ENCODE data around the gene MYLK. TPM values are rescaled to one million over a fixed set of nuclear protein-coding genes. Genes with fewer than 3 reads are reported as not detected.
"Not testable (repeated sequence)": the region's sequence is repeated elsewhere in the genome, so short reads cannot be mapped to it uniquely, and the experiment has no call there.

Gene MYLK
- total RNA-seq, 1 donor from 2014 or later = 0.16 TPM

- Mint-ChIP-seq H3K27ac (no peak overlapping the region), H3K4me1 (ENCODE audit: low read depth) (no peaks in the 10 kb centered on the region), H3K4me3 (ENCODE audit: low read depth) (no peak overlapping the region), H3K36me3 (ENCODE audit: low read depth) (no peaks in the 10 kb centered on the region), H3K9me3 (no peaks in the 10 kb centered on the region), H3K27me3 (ENCODE audit: low read depth) (peaks cover 5% of the 10 kb centered on the region)
- no peak for DNase-seq (ENCODE audit: low spot score)
- intact Hi-C loops (cut with micrococcal nuclease) = no loop called here
These were observed 159.8 kb downstream of the MYLK start for GRCh38 chr3:123724306-123724705.

DNA sequence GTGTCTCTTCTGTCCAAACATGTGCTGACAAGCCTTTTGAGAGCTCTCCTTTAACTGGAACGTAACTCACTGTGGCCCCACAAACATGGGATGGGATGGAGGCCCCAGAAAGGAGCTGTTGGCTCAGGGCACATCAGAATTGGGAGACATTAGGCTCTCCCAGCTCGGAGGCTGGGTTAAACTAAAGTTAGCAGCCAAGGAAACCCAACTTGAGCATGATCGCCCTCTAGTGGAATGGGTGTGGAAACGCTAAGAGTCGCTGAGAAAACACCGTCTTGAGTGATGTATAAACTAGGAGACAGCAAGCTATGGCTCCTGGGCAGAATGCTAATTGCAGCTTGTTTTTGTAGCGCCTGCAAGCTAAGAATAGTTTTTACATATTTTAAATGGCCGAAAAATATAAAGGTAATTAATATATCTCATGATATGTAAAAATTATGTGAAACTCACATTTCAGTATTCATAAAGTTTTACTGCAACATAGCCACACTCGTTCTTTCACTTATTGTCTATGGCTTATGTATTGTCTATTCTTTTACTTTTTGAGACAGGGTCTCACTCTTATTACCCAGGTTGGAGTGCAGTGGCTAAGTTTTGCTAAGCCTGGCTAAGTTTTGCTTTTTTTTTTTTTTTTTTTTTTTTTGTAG, 160.5 kb downstream of the MYLK start:
- Mint-ChIP-seq H3K4me1 (ENCODE audit: low read depth) (no peaks in the 10 kb centered on the region), H3K27ac (no peak overlapping the region), H3K36me3 (ENCODE audit: low read depth) (no peaks in the 10 kb centered on the region), H3K4me3 (ENCODE audit: low read depth) (no peak overlapping the region), H3K9me3 (no peaks in the 10 kb centered on the region), H3K27me3 (ENCODE audit: low read depth) (peaks cover 5% of the 10 kb centered on the region)
- DNase-seq (ENCODE audit: low spot score) = peak; percentile 39
- intact Hi-C loops (cut with micrococcal nuclease) = loop anchor here (1.0 kb wide), 1 partner anchor 81 kb away; no protein-coding TSS in a partner anchor

GRCh38 chr3:123723070-123723469, 161.1 kb downstream of the MYLK start:
- H3K36me3 Mint-ChIP-seq (ENCODE audit: low read depth) = no peaks in the 10 kb centered on the region
- no peak overlapping the region for H3K27ac Mint-ChIP-seq
- DNase-seq (ENCODE audit: low spot score) = no peak
- intact Hi-C loops (cut with micrococcal nuclease) = loop anchor here (1.0 kb wide), 1 partner anchor 81 kb away; no protein-coding TSS in a partner anchor
- no peaks in the 10 kb centered on the region for H3K9me3 Mint-ChIP-seq
- no peak overlapping the region for H3K4me3 Mint-ChIP-seq (ENCODE audit: low read depth)
- H3K4me1 Mint-ChIP-seq (ENCODE audit: low read depth) = no peaks in the 10 kb centered on the region
- H3K27me3 Mint-ChIP-seq (ENCODE audit: low read depth) = peaks cover 5% of the 10 kb centered on the region

DNA sequence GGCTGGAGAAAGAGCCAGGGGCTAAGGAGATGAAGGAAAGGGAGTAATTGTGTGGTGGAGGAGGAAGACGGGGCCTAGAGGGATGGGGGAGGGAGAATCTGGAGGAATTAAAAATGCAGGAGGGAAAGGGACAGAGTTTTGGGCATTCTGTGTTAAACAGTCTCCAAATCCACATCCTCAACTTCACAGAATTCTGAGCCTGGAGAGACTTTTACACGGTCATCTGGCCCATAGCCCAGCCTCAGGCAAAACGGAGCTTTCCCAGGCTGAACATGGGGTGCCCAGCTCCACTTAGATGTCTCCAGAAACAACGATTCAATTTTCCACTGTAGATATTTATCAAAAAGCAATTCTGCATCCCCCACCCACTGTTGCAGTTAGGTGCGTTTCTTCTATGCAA, 161.7 kb downstream of the MYLK start:
- Mint-ChIP-seq H3K9me3 (no peaks in the 10 kb centered on the region), H3K4me3 (ENCODE audit: low read depth) (no peak overlapping the region), H3K27me3 (ENCODE audit: low read depth) (peaks cover 3% of the 10 kb centered on the region), H3K27ac (no peak overlapping the region), H3K4me1 (ENCODE audit: low read depth) (no peaks in the 10 kb centered on the region), H3K36me3 (ENCODE audit: low read depth) (no peaks in the 10 kb centered on the region)
- no peak for DNase-seq (ENCODE audit: low spot score)
- intact Hi-C loops (cut with micrococcal nuclease) = no loop called here

DNA sequence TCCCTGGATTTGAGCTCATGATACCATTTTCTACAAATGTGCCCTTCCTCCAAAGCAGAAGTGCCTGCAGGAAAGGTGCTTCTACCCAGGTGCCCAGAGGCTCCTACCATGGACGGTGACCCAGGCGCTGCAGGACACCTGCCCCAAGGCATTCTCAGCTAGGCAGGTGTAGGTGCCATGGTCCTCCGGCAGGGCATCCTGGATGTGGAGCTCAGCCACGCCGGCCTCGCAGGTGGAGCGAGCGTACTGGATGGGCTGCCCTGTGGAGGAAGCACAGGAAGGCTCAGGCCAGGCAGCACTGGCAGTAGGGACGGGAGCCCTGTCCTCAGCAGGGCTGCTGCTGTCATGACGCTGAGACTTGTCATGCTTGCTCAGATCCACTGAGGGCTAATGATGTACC, 162.1 kb downstream of the MYLK start:
- no peak for DNase-seq (ENCODE audit: low spot score)
- H3K27ac Mint-ChIP-seq = no peak overlapping the region
- H3K4me1 Mint-ChIP-seq (ENCODE audit: low read depth) = no peaks in the 10 kb centered on the region
- no peaks in the 10 kb centered on the region for H3K9me3 Mint-ChIP-seq
- no peaks in the 10 kb centered on the region for H3K36me3 Mint-ChIP-seq (ENCODE audit: low read depth)
- H3K27me3 Mint-ChIP-seq (ENCODE audit: low read depth) = peaks cover 1% of the 10 kb centered on the region
- no peak overlapping the region for H3K4me3 Mint-ChIP-seq (ENCODE audit: low read depth)
- intact Hi-C loops (cut with micrococcal nuclease) = no loop called here

GRCh38 chr3:123721095-123721689, 162.9 kb downstream of the MYLK start:
- H3K4me3 Mint-ChIP-seq (ENCODE audit: low read depth); H3K36me3 Mint-ChIP-seq (ENCODE audit: low read depth); DNase-seq (ENCODE audit: low spot score); intact Hi-C loops (cut with micrococcal nuclease); H3K9me3 Mint-ChIP-seq; H3K27me3 Mint-ChIP-seq (ENCODE audit: low read depth); H3K27ac Mint-ChIP-seq; H3K4me1 Mint-ChIP-seq (ENCODE audit: low read depth): not testable (repeated sequence)

- no peaks in the 10 kb centered on the region for H3K9me3 Mint-ChIP-seq
- H3K36me3 Mint-ChIP-seq (ENCODE audit: low read depth) = no peaks in the 10 kb centered on the region
- DNase-seq (ENCODE audit: low spot score) = no peak
- H3K4me1 Mint-ChIP-seq (ENCODE audit: low read depth) = no peaks in the 10 kb centered on the region
- intact Hi-C loops (cut with micrococcal nuclease) = no loop called here
- no peak overlapping the region for H3K27ac Mint-ChIP-seq
- no peak overlapping the region for H3K4me3 Mint-ChIP-seq (ENCODE audit: low read depth)
- peaks cover 3% of the 10 kb centered on the region for H3K27me3 Mint-ChIP-seq (ENCODE audit: low read depth)
These were observed 163.5 kb downstream of the MYLK start for GRCh38 chr3:123720638-123721037.

DNA sequence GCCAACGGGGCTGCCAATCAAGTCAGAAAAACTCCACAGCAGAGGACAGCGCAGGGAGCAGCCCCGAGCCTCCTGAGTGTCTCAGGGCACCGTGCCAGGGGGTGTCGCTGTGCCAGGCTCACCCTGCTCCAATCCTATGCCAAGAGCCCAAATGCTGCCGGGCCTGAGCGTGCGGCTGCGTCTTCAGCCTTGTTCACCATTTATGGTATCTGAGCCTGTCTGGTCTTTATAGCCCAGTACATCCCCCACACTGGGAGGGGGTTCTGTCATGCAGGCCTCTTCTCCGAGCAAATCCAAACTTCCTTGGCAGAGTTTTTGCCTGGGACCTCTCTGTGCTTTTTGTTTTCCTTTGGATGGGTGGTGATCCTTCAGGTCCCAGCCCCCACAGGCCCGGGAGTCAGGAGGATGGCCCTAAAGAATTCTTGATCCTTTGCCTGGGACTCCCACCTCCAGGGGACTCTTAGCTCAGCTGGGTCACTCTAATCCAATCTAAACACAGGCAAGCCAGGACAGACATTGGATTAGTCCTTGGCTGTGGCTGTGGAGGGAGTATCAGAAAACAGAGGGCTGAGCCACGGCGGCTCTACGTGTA, 164.2 kb downstream of the MYLK start:
- intact Hi-C loops (cut with micrococcal nuclease) = no loop called here
- no peak for DNase-seq (ENCODE audit: low spot score)
- H3K9me3 Mint-ChIP-seq = no peaks in the 10 kb centered on the region
- H3K4me3 Mint-ChIP-seq (ENCODE audit: low read depth) = no peak overlapping the region
- no peaks in the 10 kb centered on the region for H3K36me3 Mint-ChIP-seq (ENCODE audit: low read depth)
- H3K27me3 Mint-ChIP-seq (ENCODE audit: low read depth) = peaks cover 4% of the 10 kb centered on the region
- H3K27ac Mint-ChIP-seq = no peak overlapping the region
- H3K4me1 Mint-ChIP-seq (ENCODE audit: low read depth) = no peaks in the 10 kb centered on the region

DNA sequence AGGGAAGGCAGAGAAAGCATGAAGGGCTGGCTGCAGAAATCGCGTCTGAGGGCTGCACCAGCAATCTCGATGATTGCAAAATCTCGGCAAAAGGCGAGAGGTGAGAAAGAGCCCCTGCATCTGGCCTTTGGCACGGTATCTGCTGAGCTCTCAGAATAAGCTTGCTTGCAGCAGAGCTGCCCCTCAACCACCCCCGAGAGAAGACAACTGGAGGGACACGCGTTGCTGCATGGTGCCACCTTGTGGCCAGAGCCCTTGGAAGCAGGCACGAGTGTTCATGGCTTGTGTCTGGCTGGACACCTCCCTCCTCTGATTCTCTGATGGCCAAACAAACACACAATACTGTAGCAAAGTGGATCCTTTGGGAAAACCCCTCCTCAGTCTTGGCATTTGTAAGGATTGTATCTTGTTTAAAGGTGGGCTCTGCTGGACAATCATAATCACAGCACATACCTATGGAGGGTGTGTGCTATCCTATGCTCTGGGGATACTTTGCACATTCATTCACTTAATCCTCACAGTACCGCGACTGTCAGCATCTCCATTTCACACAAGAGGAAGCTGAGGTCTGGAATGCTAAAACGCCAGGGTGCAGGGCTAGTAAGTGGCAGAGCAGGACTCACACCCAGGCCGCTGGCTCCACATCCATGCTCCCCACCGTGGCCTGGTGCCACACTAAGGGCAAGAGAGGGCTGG, 164.9 kb downstream of the MYLK start:
- H3K4me3 Mint-ChIP-seq (ENCODE audit: low read depth); H3K4me1 Mint-ChIP-seq (ENCODE audit: low read depth); intact Hi-C loops (cut with micrococcal nuclease); H3K27ac Mint-ChIP-seq; H3K27me3 Mint-ChIP-seq (ENCODE audit: low read depth); H3K9me3 Mint-ChIP-seq; H3K36me3 Mint-ChIP-seq (ENCODE audit: low read depth): not testable (repeated sequence)
- peak; percentile 12 for DNase-seq (ENCODE audit: low spot score)

DNA sequence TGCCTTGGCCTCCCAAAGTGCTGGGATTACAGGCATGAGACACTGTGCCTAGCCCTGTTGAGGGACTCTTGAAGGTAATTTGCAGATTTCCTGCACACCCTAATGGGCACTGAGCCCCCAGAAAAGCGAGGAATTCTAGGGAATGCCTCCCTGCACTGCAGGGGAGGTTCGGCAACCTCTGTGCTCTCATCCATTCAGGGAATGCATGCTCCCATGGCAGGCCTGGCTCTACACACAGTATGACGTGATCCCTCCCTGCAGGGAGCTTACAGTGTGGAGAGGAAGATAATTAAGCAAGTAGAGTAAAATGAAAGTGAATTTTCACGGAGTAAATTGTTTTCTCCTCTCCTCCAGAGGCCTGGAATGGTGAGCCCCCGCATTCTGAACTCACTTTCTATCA, 166.0 kb downstream of the MYLK start:
- Mint-ChIP-seq H3K4me1 (ENCODE audit: low read depth) (no peaks in the 10 kb centered on the region), H3K4me3 (ENCODE audit: low read depth) (no peak overlapping the region)

DNA sequence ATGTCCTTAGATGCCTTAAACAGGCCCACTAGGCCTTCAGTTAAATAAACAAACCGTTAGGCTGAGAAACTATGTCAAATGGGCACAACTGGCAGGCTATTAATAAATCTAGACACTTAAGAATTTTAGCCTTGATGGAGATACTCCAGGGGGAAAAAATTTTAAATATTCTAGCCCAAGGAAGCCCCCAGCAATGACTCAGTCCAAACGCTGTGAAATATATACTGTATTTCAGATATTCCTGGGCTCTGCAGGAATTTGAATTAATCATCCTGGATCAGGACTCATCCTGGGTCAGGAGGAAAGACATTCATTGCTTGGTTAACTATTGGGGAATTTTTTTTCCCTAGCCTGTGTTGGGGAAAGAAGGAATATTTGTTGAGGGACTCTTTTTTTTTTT, 166.7 kb downstream of the MYLK start:
- intact Hi-C loops (cut with micrococcal nuclease); H3K4me3 Mint-ChIP-seq (ENCODE audit: low read depth); H3K4me1 Mint-ChIP-seq (ENCODE audit: low read depth); H3K27me3 Mint-ChIP-seq (ENCODE audit: low read depth); H3K36me3 Mint-ChIP-seq (ENCODE audit: low read depth); DNase-seq (ENCODE audit: low spot score); H3K27ac Mint-ChIP-seq; H3K9me3 Mint-ChIP-seq: not testable (repeated sequence)

More for the DNA sequence above, 166.0 kb downstream of the MYLK start:
- intact Hi-C loops (cut with micrococcal nuclease) = no loop called here
- H3K9me3 Mint-ChIP-seq = no peaks in the 10 kb centered on the region
- peaks cover 6% of the 10 kb centered on the region for H3K27me3 Mint-ChIP-seq (ENCODE audit: low read depth)
- no peak overlapping the region for H3K27ac Mint-ChIP-seq
- DNase-seq (ENCODE audit: low spot score) = no peak
- no peaks in the 10 kb centered on the region for H3K36me3 Mint-ChIP-seq (ENCODE audit: low read depth)

DNA sequence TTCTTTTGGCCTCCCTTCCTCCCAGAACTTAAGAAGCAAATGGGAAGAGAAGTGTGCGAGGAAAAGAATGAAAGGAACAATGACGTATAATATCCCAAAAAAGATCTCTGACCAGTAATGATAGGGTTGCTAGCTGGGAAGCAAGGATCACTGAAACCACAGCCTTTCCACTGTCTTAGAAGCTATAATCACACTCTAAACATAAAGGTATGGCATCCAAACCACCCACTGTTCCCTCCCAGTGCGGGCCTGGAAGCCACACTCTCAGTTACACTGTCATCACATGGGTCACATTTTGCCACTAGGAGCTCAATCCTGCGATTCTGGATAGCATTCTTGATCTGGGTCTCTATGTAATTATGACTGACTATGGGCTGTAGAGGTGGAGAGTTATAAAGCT, 167.7 kb downstream of the MYLK start:
- Mint-ChIP-seq H3K27ac (no peak overlapping the region), H3K36me3 (ENCODE audit: low read depth) (no peaks in the 10 kb centered on the region), H3K9me3 (no peaks in the 10 kb centered on the region), H3K27me3 (ENCODE audit: low read depth) (peaks cover 6% of the 10 kb centered on the region), H3K4me3 (ENCODE audit: low read depth) (no peak overlapping the region), H3K4me1 (ENCODE audit: low read depth) (no peaks in the 10 kb centered on the region)
- DNase-seq (ENCODE audit: low spot score) = no peak
- intact Hi-C loops (cut with micrococcal nuclease) = no loop called here

DNA sequence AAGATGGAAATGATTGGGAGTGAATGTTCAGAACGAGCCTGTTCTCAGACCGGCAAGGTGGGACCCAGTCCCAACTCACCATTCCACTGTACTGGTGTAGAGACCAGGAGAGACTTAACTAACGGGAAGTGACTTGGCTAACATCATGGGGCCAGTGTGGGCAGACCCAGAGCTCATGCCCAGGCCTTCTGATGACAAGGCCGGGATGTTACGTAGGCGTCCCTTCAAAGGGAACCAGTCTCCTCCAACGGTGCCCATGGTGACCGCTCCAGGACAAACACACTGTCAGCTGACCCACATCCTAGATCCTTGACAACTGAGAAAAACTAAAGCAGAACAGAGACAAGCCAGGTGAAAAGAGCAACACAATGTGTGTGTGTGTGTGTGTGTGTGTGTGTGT, 170.9 kb downstream of the MYLK start:
- Mint-ChIP-seq H3K36me3 (ENCODE audit: low read depth) (no peaks in the 10 kb centered on the region), H3K4me1 (ENCODE audit: low read depth) (no peaks in the 10 kb centered on the region), H3K4me3 (ENCODE audit: low read depth) (no peak overlapping the region), H3K9me3 (no peaks in the 10 kb centered on the region), H3K27ac (no peak overlapping the region), H3K27me3 (ENCODE audit: low read depth) (peaks cover 6% of the 10 kb centered on the region)
- intact Hi-C loops (cut with micrococcal nuclease) = no loop called here
- DNase-seq (ENCODE audit: low spot score) = no peak
